MM.1S (cell line): ENCODE measurements around the gene IFITM10.

Experiments
- EZH2 ChIP-seq: fragments of 300-600 bp; sonication (generic); optimal IDR thresholded peaks from 2 replicates; pipeline ENCODE3; 2017; ENCODE audit warnings: low read depth, mild to moderate bottlenecking, antibody characterized with exemption, low read length, mixed read lengths
- EZH2phosphoT487 ChIP-seq: fragments of 300-600 bp; sonication (generic); IDR thresholded peaks from 2 replicates; pipeline ENCODE4 v1.6.1; 2018; ENCODE audit warnings: antibody characterized with exemption, low read length
- TF ChIP-seq, protein P1 (sequence below): fragments of 300-600 bp; sonication (generic); IDR thresholded peaks from 2 replicates; pipeline ENCODE4 v1.5.1; 2016; ENCODE audit warnings: antibody characterized with exemption, low read length, mixed read lengths

DNA sequence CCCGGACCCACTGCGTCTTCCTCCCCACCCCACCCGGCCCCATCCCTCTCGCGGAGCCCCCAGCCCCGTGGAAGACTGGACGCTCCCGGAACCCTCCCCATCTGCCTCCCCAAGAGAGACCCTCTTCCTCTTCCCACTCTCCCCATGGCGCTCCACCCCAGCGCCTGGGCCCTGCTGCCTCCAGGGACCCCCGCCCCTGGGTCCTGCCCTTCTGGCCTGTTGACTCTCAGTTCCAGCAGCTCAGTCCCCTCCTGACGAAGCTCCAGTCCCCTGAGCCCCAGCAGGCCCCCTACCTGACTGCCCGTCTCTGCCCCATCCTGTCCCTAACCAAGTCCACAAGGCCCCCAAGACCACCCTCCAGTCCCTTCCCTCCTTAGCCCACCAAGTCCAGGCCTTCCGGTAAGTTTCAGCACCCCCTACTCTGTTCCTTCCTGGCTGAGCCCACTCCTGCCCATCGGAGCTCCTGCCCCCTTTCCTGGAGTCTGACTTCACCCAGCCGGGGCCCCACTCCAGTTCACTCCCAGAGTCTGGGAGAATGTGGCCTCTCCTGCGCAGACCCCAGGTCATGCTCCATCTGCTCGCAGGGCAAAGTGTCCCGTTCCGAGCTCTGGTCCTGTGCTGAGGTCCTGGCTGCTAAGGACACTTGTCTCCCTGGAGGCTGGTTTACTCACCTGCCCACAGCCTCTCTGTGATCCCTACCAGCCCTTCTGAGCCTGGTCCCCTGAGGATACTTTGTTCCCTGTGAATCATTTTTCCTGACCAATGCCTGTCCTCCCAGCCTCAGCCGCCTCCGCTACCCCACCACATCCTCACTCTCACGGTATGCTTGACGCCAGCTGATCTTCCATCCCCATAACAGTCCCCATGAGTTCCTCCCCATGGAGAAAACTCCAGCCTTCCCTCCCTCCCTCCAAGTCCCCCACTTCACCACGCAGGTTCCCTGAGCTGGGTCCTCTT is 722 bp downstream of the IFITM10 start:
- TF ChIP-seq, protein P1, sequence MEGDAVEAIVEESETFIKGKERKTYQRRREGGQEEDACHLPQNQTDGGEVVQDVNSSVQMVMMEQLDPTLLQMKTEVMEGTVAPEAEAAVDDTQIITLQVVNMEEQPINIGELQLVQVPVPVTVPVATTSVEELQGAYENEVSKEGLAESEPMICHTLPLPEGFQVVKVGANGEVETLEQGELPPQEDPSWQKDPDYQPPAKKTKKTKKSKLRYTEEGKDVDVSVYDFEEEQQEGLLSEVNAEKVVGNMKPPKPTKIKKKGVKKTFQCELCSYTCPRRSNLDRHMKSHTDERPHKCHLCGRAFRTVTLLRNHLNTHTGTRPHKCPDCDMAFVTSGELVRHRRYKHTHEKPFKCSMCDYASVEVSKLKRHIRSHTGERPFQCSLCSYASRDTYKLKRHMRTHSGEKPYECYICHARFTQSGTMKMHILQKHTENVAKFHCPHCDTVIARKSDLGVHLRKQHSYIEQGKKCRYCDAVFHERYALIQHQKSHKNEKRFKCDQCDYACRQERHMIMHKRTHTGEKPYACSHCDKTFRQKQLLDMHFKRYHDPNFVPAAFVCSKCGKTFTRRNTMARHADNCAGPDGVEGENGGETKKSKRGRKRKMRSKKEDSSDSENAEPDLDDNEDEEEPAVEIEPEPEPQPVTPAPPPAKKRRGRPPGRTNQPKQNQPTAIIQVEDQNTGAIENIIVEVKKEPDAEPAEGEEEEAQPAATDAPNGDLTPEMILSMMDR, result no peak
- TF ChIP-seq EZH2 (no peak), EZH2phosphoT487 (no peak)
